GM12875 (cell line): ENCODE measurements around the gene HTR6.
A peak's percentile ranks its signal among the peaks of the same experiment; 100 is the strongest.

Experiments
- H3K4me3 ChIP-seq: one replicate; pipeline ENCODE4 v1.5.1; 2011; ENCODE audit warnings: low read depth, low read length, control low read depth
- TF ChIP-seq, protein P1 (sequence below): IDR thresholded peaks from 2 replicates; pipeline ENCODE4 v1.5.1; 2011; ENCODE audit warnings: low read depth, mild to moderate bottlenecking, control low read depth, inconsistent platforms, low read length, moderate library complexity, borderline replicate concordance; ENCODE audit not compliant: insufficient read depth

The HTR6 gene

GRCh38 chr1:19664453-19665185 is at the start of gene HTR6:
HTR6 (plus strand) TSS chr1:19664875; CDS start chr1:19665754, 879 bp downstream.
- TF ChIP-seq, protein P1, sequence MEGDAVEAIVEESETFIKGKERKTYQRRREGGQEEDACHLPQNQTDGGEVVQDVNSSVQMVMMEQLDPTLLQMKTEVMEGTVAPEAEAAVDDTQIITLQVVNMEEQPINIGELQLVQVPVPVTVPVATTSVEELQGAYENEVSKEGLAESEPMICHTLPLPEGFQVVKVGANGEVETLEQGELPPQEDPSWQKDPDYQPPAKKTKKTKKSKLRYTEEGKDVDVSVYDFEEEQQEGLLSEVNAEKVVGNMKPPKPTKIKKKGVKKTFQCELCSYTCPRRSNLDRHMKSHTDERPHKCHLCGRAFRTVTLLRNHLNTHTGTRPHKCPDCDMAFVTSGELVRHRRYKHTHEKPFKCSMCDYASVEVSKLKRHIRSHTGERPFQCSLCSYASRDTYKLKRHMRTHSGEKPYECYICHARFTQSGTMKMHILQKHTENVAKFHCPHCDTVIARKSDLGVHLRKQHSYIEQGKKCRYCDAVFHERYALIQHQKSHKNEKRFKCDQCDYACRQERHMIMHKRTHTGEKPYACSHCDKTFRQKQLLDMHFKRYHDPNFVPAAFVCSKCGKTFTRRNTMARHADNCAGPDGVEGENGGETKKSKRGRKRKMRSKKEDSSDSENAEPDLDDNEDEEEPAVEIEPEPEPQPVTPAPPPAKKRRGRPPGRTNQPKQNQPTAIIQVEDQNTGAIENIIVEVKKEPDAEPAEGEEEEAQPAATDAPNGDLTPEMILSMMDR, result no peak
- peak within 1 kb of the TSS; percentile 27 for H3K4me3 ChIP-seq

GRCh38 chr1:19615438-19615837 is 49.2 kb upstream of the HTR6 start:
- TF ChIP-seq, protein P1, result no peak

GRCh38 chr1:19616489-19616888 is 48.2 kb upstream of the HTR6 start:
- H3K4me3 ChIP-seq, result no peak overlapping the region
- TF ChIP-seq, protein P1, result no peak

More at GRCh38 chr1:19615438-19615837, 49.2 kb upstream of the HTR6 start:
- H3K4me3 ChIP-seq, result no peak overlapping the region

- TF ChIP-seq, protein P1, result no peak
- no peak overlapping the region for H3K4me3 ChIP-seq
These were observed 47.3 kb upstream of the HTR6 start for GRCh38 chr1:19617376-19617775.

DNA sequence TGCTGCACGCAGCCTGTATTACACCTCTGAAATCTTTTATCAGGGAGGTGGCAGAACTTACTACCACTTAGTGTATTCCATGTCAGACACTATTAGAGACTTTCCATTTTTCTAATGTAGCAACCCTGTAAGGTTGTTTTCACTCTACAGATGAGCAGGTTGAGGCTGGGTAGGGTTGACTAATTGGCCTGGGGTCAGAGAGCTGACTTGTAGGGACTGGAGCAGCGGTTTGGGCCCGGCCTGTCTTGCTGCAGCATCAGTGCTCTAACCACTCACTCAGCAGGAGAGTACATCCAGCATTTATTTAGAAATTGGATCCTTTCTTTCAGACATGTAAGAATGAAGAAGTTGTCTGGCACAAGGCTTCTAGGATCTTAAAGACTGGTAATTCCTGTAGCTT is 46.2 kb upstream of the HTR6 start:
- TF ChIP-seq, protein P1, result no peak
- no peak overlapping the region for H3K4me3 ChIP-seq

DNA sequence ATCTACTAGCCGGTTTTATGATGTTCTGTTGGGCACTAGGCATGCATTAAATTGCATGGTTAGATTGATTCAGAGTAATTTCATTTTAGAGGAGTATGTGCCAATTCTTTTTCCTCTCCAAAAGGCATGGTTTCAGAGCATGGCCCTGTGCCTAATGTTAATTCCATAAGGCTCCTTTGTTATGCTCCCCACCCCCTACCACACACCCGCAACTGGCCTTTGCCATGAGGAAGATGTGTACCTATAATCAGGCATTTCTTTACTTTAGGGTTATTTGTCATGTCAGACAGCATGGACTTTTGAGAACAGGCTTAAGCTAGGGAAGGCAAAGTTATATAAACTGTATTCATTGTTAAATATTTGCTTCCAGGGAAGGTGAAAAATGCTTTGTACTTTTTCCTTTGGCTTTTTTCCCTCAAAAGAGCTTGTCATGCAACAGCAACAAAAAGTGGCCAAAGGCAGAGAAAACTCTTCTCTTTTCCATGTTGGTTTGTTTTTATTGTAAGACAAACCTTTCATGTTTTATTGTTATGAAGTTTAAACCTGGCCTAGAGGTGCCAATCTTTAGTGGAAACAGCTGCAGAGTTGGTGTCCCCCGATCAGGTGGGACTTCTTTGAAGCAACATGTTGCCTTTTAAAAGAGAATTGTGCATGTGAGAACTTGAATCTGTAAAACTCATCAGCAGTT is 44.8 kb upstream of the HTR6 start:
- TF ChIP-seq, protein P1, result no peak
- H3K4me3 ChIP-seq, result no peak overlapping the region

GRCh38 chr1:19620786-19621185 is 43.9 kb upstream of the HTR6 start:
- TF ChIP-seq, protein P1, result no peak
- H3K4me3 ChIP-seq, result no peak overlapping the region
